K562 (cell line): ENCODE results near the gene HIRIP3.

Experiments
- C11orf30 ChIP-seq: fragments of 450-650 bp; IDR thresholded peaks from 2 replicates; pipeline ENCODE4 v1.6.1; 2016; ENCODE audit warnings: low read depth, mild to moderate bottlenecking
- CTBP1 ChIP-seq: fragments of 450-650 bp; IDR thresholded peaks from 2 replicates; pipeline ENCODE4 v1.6.1; 2016; ENCODE audit warnings: borderline replicate concordance
- ELF2 ChIP-seq: fragments of 250-450 bp; sonication (Bioruptor Pico); IDR thresholded peaks from 2 replicates; pipeline ENCODE4 v1.5.0; 2021; ENCODE audit warnings: mild to moderate bottlenecking
- MEF2A ChIP-seq: IDR thresholded peaks from 2 replicates; pipeline ENCODE4 v1.6.1; 2011; ENCODE audit warnings: low read depth, mild to moderate bottlenecking, low read length, moderate library complexity; ENCODE audit not compliant: control insufficient read depth
- NFATC3 ChIP-seq: fragments of 450-650 bp; IDR thresholded peaks from 2 replicates; pipeline ENCODE4 v1.6.1; 2017; ENCODE audit warnings: mild to moderate bottlenecking
- NFIC ChIP-seq: fragments of 450-650 bp; IDR thresholded peaks from 2 replicates; pipeline ENCODE4 v1.6.1; 2017; ENCODE audit warnings: mild to moderate bottlenecking, inconsistent platforms
- POLR2A ChIP-seq: fragments of 450-650 bp; conservative IDR thresholded peaks from 2 replicates; pipeline ENCODE4 v1.6.1; 2016
- TF ChIP-seq, protein P1 (sequence below), 3 experiments: IDR thresholded peaks in 2 of 3; conservative IDR thresholded peaks in 1 of 3; 2 replicates each; pipeline ENCODE4 v1.5.1; 2011 to 2012; ENCODE audit warnings: low read length in 3 of 3, mild to moderate bottlenecking in 3 of 3, control low read depth in 2 of 3, improper control_type of control experiment in 1 of 3, inconsistent platforms in 1 of 3, low read depth in 1 of 3, mixed read lengths in 1 of 3, moderate library complexity in 1 of 3; ENCODE audit not compliant: insufficient read depth in 2 of 3
- TF ChIP-seq, protein P2 (sequence below): sonication (generic); formaldehyde crosslinking; IDR thresholded peaks from 2 replicates; pipeline ENCODE4 v1.8.1; 2022; ENCODE audit warnings: missing genetic modification reagents
- TF ChIP-seq, protein P3 (sequence below): sonication (generic); formaldehyde crosslinking; IDR thresholded peaks from 2 replicates; pipeline ENCODE4 v1.8.0; 2022; ENCODE audit warnings: mild to moderate bottlenecking, missing genetic modification reagents

DNA sequence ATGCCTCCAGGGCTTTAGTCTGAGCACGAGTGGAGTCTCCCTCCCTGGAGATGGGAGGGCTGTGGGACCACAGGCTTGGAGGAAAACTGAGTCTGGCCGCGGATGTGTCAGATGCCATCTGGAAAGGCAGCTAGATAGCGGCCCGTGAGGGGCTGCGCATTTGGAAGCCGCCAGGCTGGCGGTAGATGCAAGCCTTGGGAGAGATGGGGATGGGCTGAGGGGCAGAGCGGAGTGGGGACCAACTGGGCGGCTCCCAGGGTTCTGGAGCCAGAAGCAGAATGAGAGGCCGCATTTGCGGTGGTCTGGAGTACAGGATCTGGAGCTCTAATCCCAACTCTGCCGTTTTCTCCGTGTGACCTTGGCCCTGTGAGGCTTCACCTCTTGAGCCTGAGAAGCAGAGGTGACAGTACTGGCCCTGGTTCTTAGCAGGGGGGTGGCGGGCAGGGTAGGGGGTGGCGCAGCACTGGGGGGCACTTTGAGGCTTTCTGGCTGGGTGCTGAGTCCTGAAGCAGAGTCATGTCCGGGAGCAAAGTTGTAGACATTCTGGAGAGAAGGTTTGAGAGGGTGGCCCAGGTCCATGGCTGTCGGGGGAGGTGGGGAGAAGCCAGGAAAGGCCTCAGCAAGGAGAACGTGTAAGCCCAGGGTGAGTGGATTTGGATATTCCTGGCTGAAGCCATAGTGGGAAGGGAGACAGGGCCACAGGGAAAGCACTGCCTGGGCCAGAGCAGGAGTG, 7.4 kb upstream of the HIRIP3 start:
- TF ChIP-seq CTBP1: no peak
- TF ChIP-seq, protein P1, sequence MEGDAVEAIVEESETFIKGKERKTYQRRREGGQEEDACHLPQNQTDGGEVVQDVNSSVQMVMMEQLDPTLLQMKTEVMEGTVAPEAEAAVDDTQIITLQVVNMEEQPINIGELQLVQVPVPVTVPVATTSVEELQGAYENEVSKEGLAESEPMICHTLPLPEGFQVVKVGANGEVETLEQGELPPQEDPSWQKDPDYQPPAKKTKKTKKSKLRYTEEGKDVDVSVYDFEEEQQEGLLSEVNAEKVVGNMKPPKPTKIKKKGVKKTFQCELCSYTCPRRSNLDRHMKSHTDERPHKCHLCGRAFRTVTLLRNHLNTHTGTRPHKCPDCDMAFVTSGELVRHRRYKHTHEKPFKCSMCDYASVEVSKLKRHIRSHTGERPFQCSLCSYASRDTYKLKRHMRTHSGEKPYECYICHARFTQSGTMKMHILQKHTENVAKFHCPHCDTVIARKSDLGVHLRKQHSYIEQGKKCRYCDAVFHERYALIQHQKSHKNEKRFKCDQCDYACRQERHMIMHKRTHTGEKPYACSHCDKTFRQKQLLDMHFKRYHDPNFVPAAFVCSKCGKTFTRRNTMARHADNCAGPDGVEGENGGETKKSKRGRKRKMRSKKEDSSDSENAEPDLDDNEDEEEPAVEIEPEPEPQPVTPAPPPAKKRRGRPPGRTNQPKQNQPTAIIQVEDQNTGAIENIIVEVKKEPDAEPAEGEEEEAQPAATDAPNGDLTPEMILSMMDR (IDR thresholded peaks at IDR 0.05 in 2 of 3, conservative IDR thresholded peaks at IDR 0.05 in 1 of 3; ENCODE audit: insufficient read depth in 2 of 3, low read depth in 1 of 3, low read length in 3 of 3): no peak
- no peak for TF ChIP-seq C11orf30
- TF ChIP-seq NFATC3: no peak
- TF ChIP-seq MEF2A: no peak
- TF ChIP-seq, protein P2, sequence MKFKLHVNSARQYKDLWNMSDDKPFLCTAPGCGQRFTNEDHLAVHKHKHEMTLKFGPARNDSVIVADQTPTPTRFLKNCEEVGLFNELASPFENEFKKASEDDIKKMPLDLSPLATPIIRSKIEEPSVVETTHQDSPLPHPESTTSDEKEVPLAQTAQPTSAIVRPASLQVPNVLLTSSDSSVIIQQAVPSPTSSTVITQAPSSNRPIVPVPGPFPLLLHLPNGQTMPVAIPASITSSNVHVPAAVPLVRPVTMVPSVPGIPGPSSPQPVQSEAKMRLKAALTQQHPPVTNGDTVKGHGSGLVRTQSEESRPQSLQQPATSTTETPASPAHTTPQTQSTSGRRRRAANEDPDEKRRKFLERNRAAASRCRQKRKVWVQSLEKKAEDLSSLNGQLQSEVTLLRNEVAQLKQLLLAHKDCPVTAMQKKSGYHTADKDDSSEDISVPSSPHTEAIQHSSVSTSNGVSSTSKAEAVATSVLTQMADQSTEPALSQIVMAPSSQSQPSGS (CRISPR knock-in tag): no peak
- TF ChIP-seq ELF2 (CRISPR knock-in tag): no peak
- TF ChIP-seq POLR2A: no peak
- TF ChIP-seq, protein P3, sequence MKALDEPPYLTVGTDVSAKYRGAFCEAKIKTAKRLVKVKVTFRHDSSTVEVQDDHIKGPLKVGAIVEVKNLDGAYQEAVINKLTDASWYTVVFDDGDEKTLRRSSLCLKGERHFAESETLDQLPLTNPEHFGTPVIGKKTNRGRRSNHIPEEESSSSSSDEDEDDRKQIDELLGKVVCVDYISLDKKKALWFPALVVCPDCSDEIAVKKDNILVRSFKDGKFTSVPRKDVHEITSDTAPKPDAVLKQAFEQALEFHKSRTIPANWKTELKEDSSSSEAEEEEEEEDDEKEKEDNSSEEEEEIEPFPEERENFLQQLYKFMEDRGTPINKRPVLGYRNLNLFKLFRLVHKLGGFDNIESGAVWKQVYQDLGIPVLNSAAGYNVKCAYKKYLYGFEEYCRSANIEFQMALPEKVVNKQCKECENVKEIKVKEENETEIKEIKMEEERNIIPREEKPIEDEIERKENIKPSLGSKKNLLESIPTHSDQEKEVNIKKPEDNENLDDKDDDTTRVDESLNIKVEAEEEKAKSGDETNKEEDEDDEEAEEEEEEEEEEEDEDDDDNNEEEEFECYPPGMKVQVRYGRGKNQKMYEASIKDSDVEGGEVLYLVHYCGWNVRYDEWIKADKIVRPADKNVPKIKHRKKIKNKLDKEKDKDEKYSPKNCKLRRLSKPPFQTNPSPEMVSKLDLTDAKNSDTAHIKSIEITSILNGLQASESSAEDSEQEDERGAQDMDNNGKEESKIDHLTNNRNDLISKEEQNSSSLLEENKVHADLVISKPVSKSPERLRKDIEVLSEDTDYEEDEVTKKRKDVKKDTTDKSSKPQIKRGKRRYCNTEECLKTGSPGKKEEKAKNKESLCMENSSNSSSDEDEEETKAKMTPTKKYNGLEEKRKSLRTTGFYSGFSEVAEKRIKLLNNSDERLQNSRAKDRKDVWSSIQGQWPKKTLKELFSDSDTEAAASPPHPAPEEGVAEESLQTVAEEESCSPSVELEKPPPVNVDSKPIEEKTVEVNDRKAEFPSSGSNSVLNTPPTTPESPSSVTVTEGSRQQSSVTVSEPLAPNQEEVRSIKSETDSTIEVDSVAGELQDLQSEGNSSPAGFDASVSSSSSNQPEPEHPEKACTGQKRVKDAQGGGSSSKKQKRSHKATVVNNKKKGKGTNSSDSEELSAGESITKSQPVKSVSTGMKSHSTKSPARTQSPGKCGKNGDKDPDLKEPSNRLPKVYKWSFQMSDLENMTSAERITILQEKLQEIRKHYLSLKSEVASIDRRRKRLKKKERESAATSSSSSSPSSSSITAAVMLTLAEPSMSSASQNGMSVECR (CRISPR knock-in tag): no peak
- TF ChIP-seq NFIC: no peak
